IPS-11a (cell line): Measurements from ENCODE around the gene ASH1L.
"Not testable (repeated sequence)": the region's sequence is repeated elsewhere in the genome, so short reads cannot be mapped to it uniquely, and the experiment has no call there.

Source experiments
- H3K4me3 ChIP-seq: one replicate; pipeline ENCODE4 v1.5.1; 2013; ENCODE audit warnings: low read depth, low read length, control low read depth

ASH1L gene

GRCh38 chr1:155555915-155556314, 6.7 kb downstream of the ASH1L start:
- H3K4me3 ChIP-seq = no peak overlapping the region

GRCh38 chr1:155553349-155553748, 9.3 kb downstream of the ASH1L start:
- no peak overlapping the region for H3K4me3 ChIP-seq

GRCh38 chr1:155548706-155549105, 13.9 kb downstream of the ASH1L start:
- H3K4me3 ChIP-seq = no peak overlapping the region

GRCh38 chr1:155540000-155540874, 22.4 kb downstream of the ASH1L start:
- no peak overlapping the region for H3K4me3 ChIP-seq

- no peak overlapping the region for H3K4me3 ChIP-seq
Observed at GRCh38 chr1:155537193-155537592, 25.4 kb downstream of the ASH1L start.

GRCh38 chr1:155531624-155532023, 31.0 kb downstream of the ASH1L start:
- H3K4me3 ChIP-seq = no peak overlapping the region

- no peak overlapping the region for H3K4me3 ChIP-seq
Observed at GRCh38 chr1:155529929-155530328, 32.7 kb downstream of the ASH1L start.

- H3K4me3 ChIP-seq = no peak overlapping the region
Observed at GRCh38 chr1:155529109-155529508, 33.5 kb downstream of the ASH1L start.

GRCh38 chr1:155527677-155528076, 34.9 kb downstream of the ASH1L start:
- H3K4me3 ChIP-seq = no peak overlapping the region

- H3K4me3 ChIP-seq = no peak overlapping the region
Observed at GRCh38 chr1:155526356-155526755, 36.2 kb downstream of the ASH1L start.

GRCh38 chr1:155522069-155522468, 40.5 kb downstream of the ASH1L start:
- no peak overlapping the region for H3K4me3 ChIP-seq

GRCh38 chr1:155518484-155518883, 44.1 kb downstream of the ASH1L start:
- H3K4me3 ChIP-seq = no peak overlapping the region

- H3K4me3 ChIP-seq = no peak overlapping the region
Observed at GRCh38 chr1:155514582-155515187, 47.9 kb downstream of the ASH1L start.

GRCh38 chr1:155513300-155513916, 49.2 kb downstream of the ASH1L start:
- no peak overlapping the region for H3K4me3 ChIP-seq

GRCh38 chr1:155511385-155511784, 51.2 kb downstream of the ASH1L start:
- H3K4me3 ChIP-seq = not testable (repeated sequence)

GRCh38 chr1:155509064-155509463, 53.5 kb downstream of the ASH1L start:
- H3K4me3 ChIP-seq = no peak overlapping the region

GRCh38 chr1:155507945-155508344, 54.7 kb downstream of the ASH1L start:
- H3K4me3 ChIP-seq = no peak overlapping the region

- H3K4me3 ChIP-seq = not testable (repeated sequence)
Observed at GRCh38 chr1:155505963-155506362, 56.6 kb downstream of the ASH1L start.

- no peak overlapping the region for H3K4me3 ChIP-seq
Observed at GRCh38 chr1:155504207-155504606, 58.4 kb downstream of the ASH1L start.

- H3K4me3 ChIP-seq = no peak overlapping the region
Observed at GRCh38 chr1:155499953-155500639, 62.5 kb downstream of the ASH1L start.

GRCh38 chr1:155499263-155499662, 63.3 kb downstream of the ASH1L start:
- no peak overlapping the region for H3K4me3 ChIP-seq
